K562 (cell line): ENCODE data around the gene SERTAD2.

Experiments used
- ATF1 ChIP-seq, 2 experiments: fragments of 450-650 bp in 1 of 2; IDR thresholded peaks; 2 replicates each; pipeline ENCODE4 v1.6.1; 2016; ENCODE audit warnings: missing compliant biosample characterization in 1 of 2, missing genetic modification characterization in 1 of 2
- CBX1 ChIP-seq: sonication (generic); IDR thresholded peaks from 2 replicates; pipeline ENCODE4 v1.6.1; 2016; ENCODE audit warnings: antibody characterized with exemption, low read depth, mild to moderate bottlenecking
- EZH2 ChIP-seq: IDR thresholded peaks from 2 replicates; pipeline ENCODE4 v1.6.1; 2012; ENCODE audit warnings: low read depth, mild to moderate bottlenecking, inconsistent platforms, low read length, borderline replicate concordance
- NR2C1 ChIP-seq, 2 experiments: fragments of 450-650 bp; IDR thresholded peaks; 2 replicates each; pipeline ENCODE4 v1.6.1; 2017; ENCODE audit warnings: mild to moderate bottlenecking in 2 of 2, antibody characterized with exemption in 1 of 2, inconsistent platforms in 1 of 2, missing compliant biosample characterization in 1 of 2, missing genetic modification characterization in 1 of 2
- SIN3A ChIP-seq, 2 experiments: fragments of 150-350 bp in 1 of 2; IDR thresholded peaks; 2 replicates each; pipeline ENCODE4 v1.6.1; 2011 to 2016; ENCODE audit warnings: borderline replicate concordance in 2 of 2, low read depth in 2 of 2, low read length in 2 of 2, mild to moderate bottlenecking in 2 of 2, moderate library complexity in 2 of 2; ENCODE audit not compliant: control insufficient read depth in 1 of 2
- THAP7 ChIP-seq: fragments of 250-450 bp; sonication (Bioruptor Pico); IDR thresholded peaks from 2 replicates; pipeline ENCODE4 v1.5.0; 2021
- ZNF165 ChIP-seq: fragments of 250-450 bp; sonication (Bioruptor Pico); IDR thresholded peaks from 2 replicates; pipeline ENCODE4 v1.4.0; 2020; ENCODE audit warnings: borderline replicate concordance
- ZNF518B ChIP-seq: fragments of 250-450 bp; sonication (Bioruptor Pico); IDR thresholded peaks from 2 replicates; pipeline ENCODE4 v1.5.0; 2021; ENCODE audit warnings: mild to moderate bottlenecking, moderate library complexity
- TF ChIP-seq, protein P1 (sequence below), 3 experiments: IDR thresholded peaks in 2 of 3; conservative IDR thresholded peaks in 1 of 3; 2 replicates each; pipeline ENCODE4 v1.5.1; 2011 to 2012; ENCODE audit warnings: low read length in 3 of 3, mild to moderate bottlenecking in 3 of 3, control low read depth in 2 of 3, improper control_type of control experiment in 1 of 3, inconsistent platforms in 1 of 3, low read depth in 1 of 3, mixed read lengths in 1 of 3, moderate library complexity in 1 of 3; ENCODE audit not compliant: insufficient read depth in 2 of 3
- TF ChIP-seq, protein P2 (sequence below): sonication (generic); formaldehyde crosslinking; IDR thresholded peaks from 2 replicates; pipeline ENCODE4 v1.8.1; 2023; ENCODE audit warnings: mild to moderate bottlenecking, missing genetic modification reagents, moderate library complexity

- TF ChIP-seq, protein P1, sequence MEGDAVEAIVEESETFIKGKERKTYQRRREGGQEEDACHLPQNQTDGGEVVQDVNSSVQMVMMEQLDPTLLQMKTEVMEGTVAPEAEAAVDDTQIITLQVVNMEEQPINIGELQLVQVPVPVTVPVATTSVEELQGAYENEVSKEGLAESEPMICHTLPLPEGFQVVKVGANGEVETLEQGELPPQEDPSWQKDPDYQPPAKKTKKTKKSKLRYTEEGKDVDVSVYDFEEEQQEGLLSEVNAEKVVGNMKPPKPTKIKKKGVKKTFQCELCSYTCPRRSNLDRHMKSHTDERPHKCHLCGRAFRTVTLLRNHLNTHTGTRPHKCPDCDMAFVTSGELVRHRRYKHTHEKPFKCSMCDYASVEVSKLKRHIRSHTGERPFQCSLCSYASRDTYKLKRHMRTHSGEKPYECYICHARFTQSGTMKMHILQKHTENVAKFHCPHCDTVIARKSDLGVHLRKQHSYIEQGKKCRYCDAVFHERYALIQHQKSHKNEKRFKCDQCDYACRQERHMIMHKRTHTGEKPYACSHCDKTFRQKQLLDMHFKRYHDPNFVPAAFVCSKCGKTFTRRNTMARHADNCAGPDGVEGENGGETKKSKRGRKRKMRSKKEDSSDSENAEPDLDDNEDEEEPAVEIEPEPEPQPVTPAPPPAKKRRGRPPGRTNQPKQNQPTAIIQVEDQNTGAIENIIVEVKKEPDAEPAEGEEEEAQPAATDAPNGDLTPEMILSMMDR (IDR thresholded peaks at IDR 0.05 in 2 of 3, conservative IDR thresholded peaks at IDR 0.05 in 1 of 3; ENCODE audit: insufficient read depth in 2 of 3, low read depth in 1 of 3, low read length in 3 of 3) = no peak
- TF ChIP-seq SIN3A (IDR thresholded peaks at IDR 0.05; ENCODE audit: borderline replicate concordance in 2 of 2, control insufficient read depth in 1 of 2, low read depth in 2 of 2, low read length in 2 of 2) (no peak; a peak in 1 of 4 replicates), ZNF518B (CRISPR knock-in tag) (no peak), THAP7 (CRISPR knock-in tag) (no peak), ZNF165 (CRISPR knock-in tag) (no peak), ATF1 (CRISPR knock-in tag; IDR thresholded peaks at IDR 0.05) (no peak), ATF1 (tag; IDR thresholded peaks at IDR 0.05) (no peak; the same call in 1 of the 2 replicates), EZH2 (no peak), CBX1 (no peak), NR2C1 (IDR thresholded peaks at IDR 0.05) (no peak), NR2C1 (tag; IDR thresholded peaks at IDR 0.05) (no peak)
- TF ChIP-seq, protein P2, sequence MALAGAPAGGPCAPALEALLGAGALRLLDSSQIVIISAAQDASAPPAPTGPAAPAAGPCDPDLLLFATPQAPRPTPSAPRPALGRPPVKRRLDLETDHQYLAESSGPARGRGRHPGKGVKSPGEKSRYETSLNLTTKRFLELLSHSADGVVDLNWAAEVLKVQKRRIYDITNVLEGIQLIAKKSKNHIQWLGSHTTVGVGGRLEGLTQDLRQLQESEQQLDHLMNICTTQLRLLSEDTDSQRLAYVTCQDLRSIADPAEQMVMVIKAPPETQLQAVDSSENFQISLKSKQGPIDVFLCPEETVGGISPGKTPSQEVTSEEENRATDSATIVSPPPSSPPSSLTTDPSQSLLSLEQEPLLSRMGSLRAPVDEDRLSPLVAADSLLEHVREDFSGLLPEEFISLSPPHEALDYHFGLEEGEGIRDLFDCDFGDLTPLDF (CRISPR knock-in tag) = no peak
These were observed 524 bp upstream of the SERTAD2 start for GRCh38 chr2:64654063-64654811.
